Endothelial cell of umbilical vein (primary cell): ENCODE measurements around the gene CEP72. TPM values are rescaled to one million over a fixed set of nuclear protein-coding genes. Genes with fewer than 3 reads are reported as not detected.
"Not testable (repeated sequence)": the region's sequence is repeated elsewhere in the genome, so short reads cannot be mapped to it uniquely, and the experiment has no call there.

Source experiments
- BruUV-seq: library from RNA; stranded (reverse); fragments of 400-500 nt; replicated peaks from 2 replicates; lab custom pipeline; 2021; lab: Mats Ljungman, UMichigan
- CTCF ChIA-PET: fragments of 300-600, 350-600 bp; sonication (Branson Sonifier 250); formaldehyde crosslinking; loops from one replicate; lab custom pipeline; 2021; ENCODE audit warnings: antibody characterized with exemption, inconsistent platforms; lab: Charles Lee
- POLR2A ChIA-PET: fragments of 300-600, 350-600 bp; sonication (Branson Sonifier 250); formaldehyde crosslinking; loops from one replicate; lab custom pipeline; 2021; ENCODE audit warnings: antibody characterized with exemption, inconsistent platforms; lab: Charles Lee
- DNase-seq: peaks from one replicate; pipeline ENCODE4 v3.0.0-alpha.2; 2011; ENCODE audit warnings: low read depth, low spot score
- FAIRE-seq: peaks from 2 replicates; lab custom pipeline; 2011; peaks lifted over from hg19 to GRCh38; lab: Jason Lieb, UNC
- H2AFZ ChIP-seq: 2 replicates; pipeline ENCODE4 v1.6.0; 2012; ENCODE audit warnings: low read depth, low read length, control low read depth, inconsistent platforms
- H3K27ac ChIP-seq: 2 replicates; pipeline ENCODE4 v1.5.1; 2011; ENCODE audit warnings: low read depth, mild to moderate bottlenecking, control low read depth, low read length, moderate library complexity; ENCODE audit not compliant: insufficient read depth
- H3K27me3 ChIP-seq, 2 experiments: 2 replicates each; pipeline versions ENCODE4 v1.6.0 to v1.6.1; 2011; ENCODE audit warnings: low read length in 2 of 2, mixed read lengths in 1 of 2; ENCODE audit not compliant: control insufficient read depth in 2 of 2, insufficient read depth in 2 of 2
- H3K36me3 ChIP-seq, 2 experiments: 2 replicates in 1 of 2; 3 replicates in 1 of 2; pipeline ENCODE4 v1.5.1; 2011; ENCODE audit warnings: low read length in 2 of 2, mild to moderate bottlenecking in 1 of 2, moderate library complexity in 1 of 2; ENCODE audit not compliant: control insufficient read depth in 2 of 2, insufficient read depth in 2 of 2; ENCODE audit errors: extremely low read depth in 1 of 2
- H3K4me1 ChIP-seq: 3 replicates; pipeline ENCODE4 v1.5.1; 2011; ENCODE audit warnings: mild to moderate bottlenecking, low read length; ENCODE audit not compliant: control insufficient read depth, insufficient read depth; ENCODE audit errors: extremely low read depth
- H3K4me2 ChIP-seq: 2 replicates; pipeline ENCODE4 v1.6.1; 2011; ENCODE audit warnings: low read length, control low read depth, mixed read lengths; ENCODE audit not compliant: insufficient read depth
- H3K4me3 ChIP-seq, 3 experiments: fragments of 200-600 bp in 1 of 3; sonication (generic), shearing (Covaris generic) in 1 of 3; replicated peaks in 1 of 3; 2 replicates each; pipeline ENCODE4 v1.5.1; 2011 to 2016; ENCODE audit warnings: control low read depth in 3 of 3, low read length in 3 of 3, mild to moderate bottlenecking in 2 of 3, inconsistent platforms in 1 of 3, low read depth in 1 of 3, moderate library complexity in 1 of 3; ENCODE audit not compliant: insufficient read depth in 1 of 3
- H3K79me2 ChIP-seq: 2 replicates; pipeline ENCODE4 v1.6.0; 2012; ENCODE audit warnings: low read length, inconsistent platforms; ENCODE audit not compliant: control insufficient read depth, insufficient read depth
- H3K9ac ChIP-seq: replicated peaks from 2 replicates; pipeline ENCODE3; 2011; ENCODE audit warnings: low read length, control low read depth; ENCODE audit not compliant: insufficient read depth; ENCODE audit errors: extremely low read depth
- H3K9me1 ChIP-seq: replicated peaks from 3 replicates; pipeline ENCODE4 v1.6.0; 2011; ENCODE audit warnings: mild to moderate bottlenecking, low read length; ENCODE audit not compliant: control insufficient read depth, insufficient read depth; ENCODE audit errors: extremely low read depth
- H3K9me3 ChIP-seq: replicated peaks from 2 replicates; pipeline ENCODE4 v1.5.1; 2012; ENCODE audit warnings: low read length, inconsistent platforms; ENCODE audit not compliant: control insufficient read depth, insufficient read depth
- H4K20me1 ChIP-seq: replicated peaks from 2 replicates; pipeline ENCODE3; 2011; ENCODE audit warnings: mild to moderate bottlenecking, low read length; ENCODE audit not compliant: control insufficient read depth, insufficient read depth; ENCODE audit errors: extremely low read depth
- dilution Hi-C: fragments of 300-500 bp; cut with MboI; formaldehyde crosslinking; loops from one replicate; pipeline ENCODE4 v1.15.0; 2019; ENCODE audit warnings: low sequenced_read_pairs; ENCODE audit not compliant: extremely low pct_ligation_motif_present
- intact Hi-C: fragments of 100-400 bp; cut with micrococcal nuclease; formaldehyde crosslinking; loops from one replicate; pipeline ENCODE4 v1.10.0; 2022
- polyA plus RNA-seq, 4 experiments: library from polyadenylated mRNA; depleted of rRNA in 3 of 4; stranded (reverse) in 3 of 4; unstranded in 1 of 4; fragments of >200 nt; gene quantifications; 2 replicates each; pipeline versions ENCODE4 v1.2.1 to v1.2.3, GENCODE V29; 2011 to 2012; ENCODE audit warnings: missing spikeins in 1 of 4
- total RNA-seq: library from RNA; stranded (reverse); gene quantifications from 2 replicates; pipeline ENCODE4 v1.2.3, GENCODE V29; 2021

Gene CEP72
- total and polyA plus RNA-seq, 2 donors (not counting 3 experiments of a cell fraction or from before 2014, with no cell fraction given), result 2.9 to 9.5 TPM

DNA sequence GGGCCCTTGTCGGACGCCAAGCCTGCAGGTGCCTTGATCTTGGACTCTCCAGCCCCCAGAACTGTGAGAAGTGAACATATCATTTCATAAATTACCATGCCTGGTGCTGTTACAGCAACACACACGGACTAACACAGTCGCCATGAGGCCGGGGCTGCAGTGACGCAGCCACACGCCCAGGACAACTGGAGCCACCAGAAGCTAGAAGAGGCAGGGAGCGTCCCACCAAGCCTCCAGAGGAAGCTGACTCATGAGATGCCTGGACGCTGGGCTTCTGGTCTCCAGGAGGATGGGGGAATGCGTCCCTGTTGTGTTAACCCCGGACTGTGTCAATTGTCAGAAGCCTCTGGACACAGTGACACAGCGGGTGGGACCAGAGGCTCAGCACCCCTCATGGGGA is 74.8 kb downstream of the CEP72 start:
- H3K27ac ChIP-seq, BruUV-seq, H3K4me3 ChIP-seq, H3K4me1 ChIP-seq, H3K9me3 ChIP-seq, H3K27me3 ChIP-seq, H3K9ac ChIP-seq, H4K20me1 ChIP-seq, dilution Hi-C loops, POLR2A ChIA-PET, H3K79me2 ChIP-seq, DNase-seq, intact Hi-C loops, H3K36me3 ChIP-seq, H2AFZ ChIP-seq, CTCF ChIA-PET, FAIRE-seq, H3K9me1 ChIP-seq, H3K4me2 ChIP-seq: not testable (repeated sequence)

DNA sequence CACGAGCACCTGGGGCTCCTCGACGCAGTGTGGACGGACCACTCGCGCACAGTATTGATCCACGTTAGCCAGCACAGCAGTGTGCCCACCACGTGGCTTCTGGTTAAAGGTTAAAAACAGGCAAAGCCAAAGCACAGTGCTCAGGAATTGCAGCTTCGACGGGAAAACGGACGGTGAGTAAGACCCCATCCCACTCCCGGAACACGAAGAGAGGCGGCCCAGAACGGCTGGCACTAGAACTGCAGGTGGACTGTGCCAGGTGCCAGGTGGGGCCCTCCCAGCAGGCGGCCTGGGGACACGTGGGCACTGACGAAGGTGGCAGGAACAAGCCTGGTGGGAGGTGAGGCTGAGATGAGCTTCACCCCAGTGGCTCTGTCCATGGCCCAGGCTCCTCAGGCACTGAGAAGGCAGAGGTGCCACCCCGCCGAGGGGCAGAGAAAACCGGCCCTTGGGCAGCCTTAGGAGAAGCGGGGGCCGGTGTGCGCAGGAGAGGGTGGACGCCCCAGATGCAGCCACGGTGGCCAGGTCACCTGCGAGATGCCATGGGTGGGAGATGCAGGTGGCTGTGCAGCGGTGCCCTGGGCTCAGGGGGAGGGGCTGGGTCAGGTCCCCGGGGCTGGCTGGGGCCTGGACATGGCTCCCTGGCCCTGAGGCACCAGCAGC is 76.3 kb downstream of the CEP72 start:
- DNase-seq, H3K4me1 ChIP-seq, H3K9me1 ChIP-seq, intact Hi-C loops, H3K79me2 ChIP-seq, H3K9me3 ChIP-seq, dilution Hi-C loops, H3K4me3 ChIP-seq, CTCF ChIA-PET, H3K27ac ChIP-seq, BruUV-seq, H3K36me3 ChIP-seq, POLR2A ChIA-PET, H2AFZ ChIP-seq, FAIRE-seq, H3K4me2 ChIP-seq, H3K27me3 ChIP-seq, H3K9ac ChIP-seq, H4K20me1 ChIP-seq: not testable (repeated sequence)

DNA sequence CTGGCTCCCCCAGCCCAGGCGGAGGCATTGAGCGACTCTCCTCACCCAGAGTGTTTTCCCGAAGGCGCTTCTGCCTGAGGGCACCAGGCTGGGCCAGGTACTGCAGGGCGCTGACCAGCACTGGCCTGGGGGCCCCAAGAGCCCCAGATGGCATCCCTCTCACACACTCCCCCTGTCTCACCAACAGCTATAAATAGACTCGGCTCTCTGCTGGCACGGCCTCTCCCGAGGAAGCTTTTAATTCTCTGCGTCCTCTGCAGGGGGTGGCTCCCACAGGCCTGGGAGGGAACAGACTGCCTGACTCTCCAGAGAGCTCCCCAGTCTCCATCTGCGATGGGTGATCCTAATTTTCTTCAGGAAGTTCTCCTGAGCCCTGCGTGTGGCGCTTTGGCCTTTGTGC is 78.2 kb downstream of the CEP72 start:
- H3K27ac ChIP-seq, H3K4me2 ChIP-seq, BruUV-seq, H3K4me3 ChIP-seq, H3K9me1 ChIP-seq, H3K79me2 ChIP-seq, DNase-seq, H3K4me1 ChIP-seq, H3K9ac ChIP-seq, CTCF ChIA-PET, H3K27me3 ChIP-seq, intact Hi-C loops, dilution Hi-C loops, POLR2A ChIA-PET, H3K9me3 ChIP-seq, H2AFZ ChIP-seq, H4K20me1 ChIP-seq, H3K36me3 ChIP-seq: not testable (repeated sequence)
- FAIRE-seq, result peak; percentile 44

DNA sequence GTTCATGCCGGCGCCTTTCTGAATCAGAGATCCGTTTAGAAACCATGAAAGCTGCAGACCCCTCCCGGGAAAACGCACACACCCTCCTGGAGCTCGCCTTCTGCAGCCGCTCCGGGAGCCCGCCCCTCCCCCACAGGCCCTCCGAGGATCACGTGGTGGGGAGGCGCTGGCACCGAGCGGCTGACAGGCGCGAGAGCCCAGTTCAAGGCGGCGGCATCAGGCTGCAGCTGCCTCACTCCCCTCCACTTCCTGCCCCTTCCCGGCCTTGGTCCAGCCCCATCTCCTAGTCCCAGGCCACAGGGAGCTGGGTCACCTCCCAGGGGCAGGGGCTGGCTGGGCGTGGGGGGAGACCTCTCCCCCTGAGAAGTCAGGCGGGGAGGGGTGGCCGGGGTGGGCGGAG is 78.9 kb downstream of the CEP72 start:
- H4K20me1 ChIP-seq, H3K9me3 ChIP-seq, H3K9me1 ChIP-seq, H3K9ac ChIP-seq, H3K36me3 ChIP-seq, intact Hi-C loops, H3K27me3 ChIP-seq, H3K4me3 ChIP-seq, H3K27ac ChIP-seq, H3K79me2 ChIP-seq, BruUV-seq, H3K4me2 ChIP-seq, CTCF ChIA-PET, H2AFZ ChIP-seq, POLR2A ChIA-PET, dilution Hi-C loops, H3K4me1 ChIP-seq, DNase-seq: not testable (repeated sequence)
- peak; percentile 70 for FAIRE-seq
